ENCODE data around the gene EEF1E1.

Gene EEF1E1

GRCh38 chr6:8102122-8102958 lies at the start of gene EEF1E1:
EEF1E1 (minus strand) TSS chr6:8102548; CDS start chr6:8102521, 27 bp downstream.
- DNase-seq = peak; percentile 95

- DNase-seq = no peak
Observed at GRCh38 chr6:8149350-8149749, 47.0 kb upstream of the EEF1E1 start.

DNA sequence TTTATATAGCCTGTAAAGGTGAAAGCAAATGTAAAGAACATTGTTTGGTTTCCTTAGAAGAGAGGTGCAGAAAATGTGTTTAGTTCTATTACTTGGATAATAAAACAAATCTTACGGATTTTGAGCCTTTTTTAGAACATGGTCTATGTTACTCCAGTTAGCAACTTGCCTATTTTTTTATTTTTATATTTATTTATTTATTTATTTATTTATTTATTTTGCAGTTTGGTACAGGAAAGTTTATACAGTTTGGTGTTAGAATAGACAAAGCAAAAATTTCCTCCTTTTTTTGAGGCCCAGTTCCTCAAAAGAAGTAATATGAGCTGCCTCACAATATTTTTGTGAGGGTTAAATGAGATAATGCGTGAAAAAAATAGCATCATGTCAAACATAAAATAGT lies 41.6 kb upstream of the EEF1E1 start:
- DNase-seq = no peak

DNA sequence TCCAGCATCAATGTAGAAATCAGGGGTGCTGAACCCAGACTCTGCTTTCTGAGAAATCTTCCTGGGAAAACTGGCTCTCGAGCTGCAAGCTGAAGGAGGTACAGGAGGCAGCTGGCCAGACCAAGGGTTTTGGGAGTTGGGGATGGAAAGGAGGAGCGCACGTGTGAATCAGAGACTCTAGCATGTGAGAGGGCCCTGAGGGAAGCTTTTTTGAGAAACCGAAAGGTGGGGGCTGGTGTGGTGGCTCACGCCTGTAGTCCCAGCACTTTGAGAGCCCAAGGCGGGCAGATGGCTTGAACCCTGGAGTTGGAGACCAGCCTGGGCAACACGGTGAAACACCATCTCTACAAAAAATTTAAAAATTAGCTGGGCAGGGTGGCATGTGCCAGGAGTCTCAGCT lies 37.1 kb upstream of the EEF1E1 start:
- DNase-seq = no peak

- no peak for DNase-seq
Observed at GRCh38 chr6:8137529-8137939, 35.2 kb upstream of the EEF1E1 start.

DNA sequence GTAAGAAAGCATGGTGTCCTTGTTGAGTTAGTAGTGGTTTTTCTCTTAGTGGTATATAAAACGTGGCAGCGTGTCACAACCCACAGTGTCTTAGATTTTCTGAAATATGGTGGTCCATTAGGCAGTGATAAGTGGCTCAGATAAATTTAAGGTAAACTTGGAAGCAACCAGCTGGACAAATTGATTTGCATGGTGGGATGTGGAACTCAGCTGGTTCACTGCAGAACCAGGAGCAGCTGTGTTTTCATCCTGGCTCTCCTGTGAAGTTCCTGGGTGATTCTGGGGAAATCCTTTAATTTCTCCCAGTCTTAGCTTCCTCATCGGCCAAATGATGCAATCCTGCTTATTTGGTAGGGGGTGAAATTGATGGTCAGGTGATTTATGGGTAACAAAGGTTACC lies 32.9 kb upstream of the EEF1E1 start:
- DNase-seq = no peak

GRCh38 chr6:8132130-8132529 lies 29.8 kb upstream of the EEF1E1 start:
- no peak for DNase-seq

DNA sequence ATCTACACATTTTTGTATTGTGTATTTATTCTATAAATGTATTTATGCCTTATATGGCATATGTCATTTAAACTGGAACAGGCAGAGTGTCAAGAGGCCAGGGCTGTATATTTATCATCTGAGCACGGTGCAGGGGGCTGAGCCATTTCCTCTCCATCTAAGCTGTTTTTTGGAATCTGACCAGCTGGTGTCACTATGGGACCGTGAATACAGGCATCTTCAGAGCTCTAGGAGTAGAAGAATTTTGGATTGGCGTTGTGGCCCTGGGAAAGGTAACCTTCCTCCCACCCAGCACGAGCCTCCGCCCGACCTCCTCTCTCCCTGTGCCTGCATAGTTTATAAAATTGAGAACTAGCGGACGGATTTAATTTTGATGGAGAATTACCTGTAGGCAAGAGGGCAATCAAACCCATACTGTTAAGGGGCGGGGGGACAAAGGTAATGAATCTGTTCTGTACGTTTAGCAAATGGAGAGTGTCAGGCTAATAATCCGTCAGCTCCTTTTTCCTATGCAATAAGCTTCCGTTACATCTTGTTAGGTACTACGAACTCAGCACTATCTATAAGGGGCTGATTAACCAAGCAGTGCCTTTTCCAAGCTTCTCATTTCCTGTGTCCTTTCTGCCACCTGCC lies 29.0 kb upstream of the EEF1E1 start:
- DNase-seq = peak; percentile 75

DNA sequence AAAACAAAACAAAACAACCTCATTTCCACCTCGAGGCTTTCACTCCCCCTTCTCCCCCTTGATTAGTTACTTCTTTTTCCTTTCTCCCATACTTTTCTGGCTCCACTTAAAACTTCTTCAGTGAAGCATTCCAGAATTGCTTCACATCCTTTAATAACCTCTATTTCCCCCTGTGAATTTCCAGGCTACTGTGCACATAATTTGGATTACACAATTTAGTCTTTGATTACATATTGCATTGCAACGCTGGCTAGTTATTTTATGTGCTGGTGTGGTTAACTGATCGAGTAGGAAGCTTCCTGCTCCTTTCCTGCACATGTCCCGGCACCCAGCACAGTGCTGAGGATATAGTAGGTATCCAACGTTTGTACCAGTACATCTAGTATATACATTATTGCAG lies 28.1 kb upstream of the EEF1E1 start:
- DNase-seq = peak; percentile 2

DNA sequence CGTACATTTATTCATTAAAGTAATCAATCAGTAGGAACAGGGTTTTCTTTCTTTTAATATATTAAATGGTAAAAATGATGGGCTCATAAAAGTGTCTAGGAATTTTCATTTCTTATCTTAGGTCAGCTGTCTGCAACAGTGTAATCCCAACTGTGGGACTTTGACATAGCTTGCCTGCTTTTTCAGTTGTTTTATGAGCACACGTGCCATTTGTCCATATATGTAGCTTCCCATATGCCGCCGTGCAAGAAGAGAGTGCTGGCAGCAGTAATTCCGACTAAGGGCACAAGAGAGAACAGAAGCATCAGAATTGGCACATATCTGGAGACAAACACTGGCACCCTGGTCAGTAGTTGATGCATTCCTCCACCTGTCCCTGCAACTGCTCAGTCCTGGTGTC lies 20.9 kb upstream of the EEF1E1 start:
- DNase-seq = no peak

- DNase-seq = no peak
Observed at GRCh38 chr6:8114956-8115355, 12.6 kb upstream of the EEF1E1 start.

DNA sequence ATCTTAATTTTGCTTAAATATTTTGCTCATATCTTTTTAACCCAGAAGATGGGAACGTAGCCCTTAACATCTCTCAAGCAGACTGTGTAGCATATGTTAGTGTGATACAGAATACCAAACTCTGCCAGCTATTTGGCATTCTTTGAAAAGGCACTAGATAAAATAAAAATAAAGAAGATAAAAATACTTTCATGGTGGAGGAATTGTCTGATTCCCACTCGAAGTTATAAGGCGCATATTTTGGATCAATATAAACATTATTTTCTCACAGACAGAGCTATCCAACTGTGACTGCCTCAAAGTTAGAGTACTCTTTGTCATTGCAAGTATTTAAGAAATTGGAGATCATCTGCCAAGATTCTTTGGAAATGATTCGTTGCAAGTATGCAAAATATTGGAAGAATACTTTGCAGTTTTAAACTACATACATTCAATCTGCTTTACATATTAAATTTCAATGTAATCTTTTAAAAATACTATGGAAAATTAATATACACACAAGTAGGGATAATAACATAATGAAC lies 10.8 kb upstream of the EEF1E1 start:
- DNase-seq = peak; percentile 15

DNA sequence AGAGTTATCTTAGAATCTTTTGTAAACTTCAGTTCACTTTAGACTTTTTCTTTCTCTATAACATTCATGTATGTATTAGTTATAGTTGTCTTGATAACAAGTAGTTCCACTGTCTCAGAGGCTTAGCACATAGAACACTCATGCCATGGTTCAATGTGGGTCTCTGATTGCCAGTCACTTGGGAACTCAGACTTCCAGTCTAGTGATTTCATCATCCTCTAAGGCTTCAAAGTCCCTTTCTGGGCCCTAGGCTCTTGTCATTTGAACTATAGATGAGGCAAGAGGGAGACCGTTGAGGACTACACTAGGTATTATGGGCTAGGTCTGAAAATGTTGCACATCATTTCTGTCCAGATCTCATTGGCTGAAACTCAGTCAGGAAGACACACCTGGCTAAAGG lies 8.4 kb upstream of the EEF1E1 start:
- DNase-seq = no peak

- DNase-seq = no peak
Observed at GRCh38 chr6:8110117-8110721, 7.9 kb upstream of the EEF1E1 start.

GRCh38 chr6:8108759-8109539 lies 6.6 kb upstream of the EEF1E1 start:
- DNase-seq = no peak

GRCh38 chr6:8108031-8108660 lies 5.8 kb upstream of the EEF1E1 start:
- peak; percentile 96 for DNase-seq

- no peak for DNase-seq
Observed at GRCh38 chr6:8105791-8106190, 3.4 kb upstream of the EEF1E1 start.

DNA sequence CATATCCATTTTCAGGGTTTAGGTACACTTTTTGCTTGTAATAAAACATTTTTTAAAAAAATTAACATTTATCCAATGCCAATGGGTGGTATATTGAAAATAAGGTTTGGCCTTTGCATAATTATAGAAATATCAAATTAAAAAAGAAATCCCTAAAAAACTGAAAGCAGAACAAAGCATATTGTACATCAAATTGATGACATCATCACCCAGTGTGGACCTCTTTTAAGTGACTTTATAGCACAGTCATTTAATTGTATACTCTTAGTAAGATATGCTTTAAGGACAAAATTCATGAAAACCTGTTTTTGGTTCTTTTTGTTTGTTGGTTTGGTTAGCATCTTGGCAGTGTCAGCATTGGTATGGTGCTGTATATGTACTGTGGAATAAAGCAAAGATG lies 1.4 kb upstream of the EEF1E1 start:
- DNase-seq = no peak

- DNase-seq = no peak
Observed at GRCh38 chr6:8100159-8100854, 2.0 kb downstream of the EEF1E1 start.

- no peak for DNase-seq
Observed at GRCh38 chr6:8090650-8091049, 11.7 kb downstream of the EEF1E1 start.

DNA sequence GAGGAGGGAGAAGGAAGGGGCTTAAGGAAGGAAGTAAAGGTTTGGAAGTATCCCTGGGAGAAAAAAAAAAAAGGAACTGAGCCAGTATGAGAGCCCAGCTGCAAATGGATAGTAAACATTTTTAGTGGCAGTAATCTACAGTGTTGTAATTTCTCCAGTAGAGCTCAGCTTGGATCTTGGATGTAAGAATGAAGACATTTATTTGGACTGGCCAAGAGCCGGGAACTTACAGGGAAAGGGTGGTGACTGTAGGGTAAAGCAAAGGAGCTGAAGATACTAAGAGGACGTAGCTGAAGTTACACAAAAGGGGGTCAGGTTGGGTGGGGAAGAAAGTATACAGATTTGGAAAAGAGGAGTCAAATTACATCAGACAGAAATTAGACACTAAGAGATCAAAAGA lies 13.5 kb downstream of the EEF1E1 start:
- no peak for DNase-seq
